ENCODE results near the gene LOXL1.
"Not testable (repeated sequence)": the region's sequence is repeated elsewhere in the genome, so short reads cannot be mapped to it uniquely, and the experiment has no call there.

LOXL1 gene

GRCh38 chr15:73959012-73959581 lies 32.8 kb downstream of the LOXL1 start:
- Mint-ChIP-seq H3K9me3 (no peaks in the 10 kb centered on the region), H3K4me1 (peaks cover 17% of the 10 kb centered on the region), H3K36me3 (ENCODE audit: insufficient read depth) (no peaks in the 10 kb centered on the region), H3K27ac (ENCODE audit: low read depth) (peak overlapping the region; percentile 19), H3K27me3 (no peaks in the 10 kb centered on the region), H3K4me3 (peak overlapping the region; percentile 60)
- ATAC-seq (replicated peaks; ENCODE audit: extremely low read depth, poor library complexity, severe bottlenecking) = peak; percentile 99
- no peak for DNase-seq (ENCODE audit: low spot score in 2 of 2)

- ATAC-seq (replicated peaks; ENCODE audit: extremely low read depth, poor library complexity, severe bottlenecking) (no peak), DNase-seq (ENCODE audit: low spot score in 2 of 2) (no peak)
- H3K9me3 Mint-ChIP-seq = no peaks in the 10 kb centered on the region
- no peaks in the 10 kb centered on the region for H3K27me3 Mint-ChIP-seq
- H3K27ac Mint-ChIP-seq (ENCODE audit: low read depth) = peak overlapping the region; percentile 19
- peaks cover 21% of the 10 kb centered on the region for H3K4me1 Mint-ChIP-seq
- H3K4me3 Mint-ChIP-seq = peak overlapping the region; percentile 60
- H3K36me3 Mint-ChIP-seq (ENCODE audit: insufficient read depth) = no peaks in the 10 kb centered on the region
These were observed 33.5 kb downstream of the LOXL1 start for GRCh38 chr15:73959801-73960200.

DNA sequence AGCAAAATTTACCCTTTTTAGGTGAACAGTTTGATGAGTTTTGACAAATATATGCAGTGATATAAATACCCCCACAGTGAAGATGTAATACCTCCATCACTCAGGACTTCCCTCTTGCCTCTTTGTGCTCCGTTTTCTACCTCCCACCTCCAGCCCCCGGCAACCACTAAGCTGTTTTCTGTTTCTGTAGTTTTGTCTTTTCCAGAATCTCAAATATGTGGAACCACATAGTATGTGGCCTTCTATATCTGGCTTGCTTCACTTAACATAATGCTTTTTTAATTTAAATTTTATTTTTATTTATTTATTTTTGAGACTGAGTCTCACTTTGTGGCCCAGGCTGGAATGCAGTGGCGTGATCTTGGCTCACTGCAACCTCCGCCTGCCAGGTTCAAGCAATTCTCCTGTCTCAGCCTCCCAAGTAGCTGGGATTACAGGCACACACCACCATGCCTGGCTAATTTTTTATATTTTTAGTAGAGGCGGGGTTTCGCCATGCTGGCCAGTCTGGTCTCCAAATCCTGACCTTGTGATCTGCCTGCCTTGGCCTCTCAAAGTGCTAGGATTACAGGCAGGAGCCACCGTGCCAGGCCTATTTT lies 34.3 kb downstream of the LOXL1 start:
- not testable (repeated sequence) for H3K27me3 Mint-ChIP-seq; DNase-seq (ENCODE audit: low spot score in 2 of 2); H3K27ac Mint-ChIP-seq (ENCODE audit: low read depth); H3K36me3 Mint-ChIP-seq (ENCODE audit: insufficient read depth); ATAC-seq (replicated peaks; ENCODE audit: extremely low read depth, poor library complexity, severe bottlenecking); H3K9me3 Mint-ChIP-seq; H3K4me3 Mint-ChIP-seq
- H3K4me1 Mint-ChIP-seq = peaks cover 28% of the 10 kb centered on the region

DNA sequence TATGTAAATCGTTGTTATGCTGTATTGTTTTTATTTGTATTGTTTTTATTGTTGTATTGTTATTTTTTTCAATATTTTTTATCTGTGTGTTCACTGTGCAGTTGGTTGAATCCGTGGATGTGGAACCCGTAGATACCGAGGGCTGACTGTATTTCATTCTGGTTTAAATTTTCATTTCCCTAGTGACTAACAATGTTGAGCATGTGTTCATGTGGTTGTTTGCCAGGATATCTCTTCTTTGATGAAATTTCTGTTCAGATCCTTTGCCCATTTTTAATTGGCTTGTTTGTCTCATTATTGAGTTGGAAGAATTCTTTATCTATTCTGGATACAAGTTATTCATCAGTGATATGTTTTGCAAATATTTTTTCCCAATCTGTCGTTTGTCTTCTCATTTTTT lies 36.2 kb downstream of the LOXL1 start:
- H3K27ac Mint-ChIP-seq (ENCODE audit: low read depth) = no peak overlapping the region
- DNase-seq (ENCODE audit: low spot score in 2 of 2) (no peak), ATAC-seq (replicated peaks; ENCODE audit: extremely low read depth, poor library complexity, severe bottlenecking) (no peak)
- no peaks in the 10 kb centered on the region for H3K27me3 Mint-ChIP-seq
- no peaks in the 10 kb centered on the region for H3K9me3 Mint-ChIP-seq
- H3K4me1 Mint-ChIP-seq = peaks cover 41% of the 10 kb centered on the region
- H3K4me3 Mint-ChIP-seq = no peak overlapping the region
- H3K36me3 Mint-ChIP-seq (ENCODE audit: insufficient read depth) = no peaks in the 10 kb centered on the region

- H3K36me3 Mint-ChIP-seq (ENCODE audit: insufficient read depth) = no peaks in the 10 kb centered on the region
- H3K4me1 Mint-ChIP-seq = peaks cover 25% of the 10 kb centered on the region
- peak overlapping the region; percentile 55 for H3K4me3 Mint-ChIP-seq
- DNase-seq (ENCODE audit: low spot score in 2 of 2) = peak; percentile 77 to 87
- H3K27ac Mint-ChIP-seq (ENCODE audit: low read depth) = no peak overlapping the region
- no peaks in the 10 kb centered on the region for H3K27me3 Mint-ChIP-seq
- no peaks in the 10 kb centered on the region for H3K9me3 Mint-ChIP-seq
- peak; percentile 88 for ATAC-seq (replicated peaks; ENCODE audit: extremely low read depth, poor library complexity, severe bottlenecking)
These were observed 38.5 kb downstream of the LOXL1 start for GRCh38 chr15:73964736-73965093.

- H3K4me1 Mint-ChIP-seq = peaks cover 24% of the 10 kb centered on the region
- H3K4me3 Mint-ChIP-seq = peak overlapping the region; percentile 55
- ATAC-seq (replicated peaks; ENCODE audit: extremely low read depth, poor library complexity, severe bottlenecking) (peak; percentile 34), DNase-seq (ENCODE audit: low spot score in 2 of 2) (no peak)
- H3K27ac Mint-ChIP-seq (ENCODE audit: low read depth) = no peak overlapping the region
- no peaks in the 10 kb centered on the region for H3K36me3 Mint-ChIP-seq (ENCODE audit: insufficient read depth)
- no peaks in the 10 kb centered on the region for H3K27me3 Mint-ChIP-seq
- no peaks in the 10 kb centered on the region for H3K9me3 Mint-ChIP-seq
These were observed 39.0 kb downstream of the LOXL1 start for GRCh38 chr15:73965094-73965757.

- DNase-seq (ENCODE audit: low spot score in 2 of 2) (no peak), ATAC-seq (replicated peaks; ENCODE audit: extremely low read depth, poor library complexity, severe bottlenecking) (peak; percentile 49)
- Mint-ChIP-seq H3K36me3 (ENCODE audit: insufficient read depth) (no peaks in the 10 kb centered on the region), H3K27me3 (no peaks in the 10 kb centered on the region), H3K27ac (ENCODE audit: low read depth) (no peak overlapping the region), H3K4me1 (peaks cover 24% of the 10 kb centered on the region), H3K9me3 (no peaks in the 10 kb centered on the region), H3K4me3 (peak overlapping the region; percentile 55)
These were observed 39.5 kb downstream of the LOXL1 start for GRCh38 chr15:73965758-73966113.

- ATAC-seq (replicated peaks; ENCODE audit: extremely low read depth, poor library complexity, severe bottlenecking) = no peak
- Mint-ChIP-seq H3K9me3 (no peaks in the 10 kb centered on the region), H3K4me1 (peaks cover 33% of the 10 kb centered on the region), H3K4me3 (no peak overlapping the region), H3K36me3 (ENCODE audit: insufficient read depth) (no peaks in the 10 kb centered on the region), H3K27me3 (no peaks in the 10 kb centered on the region), H3K27ac (ENCODE audit: low read depth) (no peak overlapping the region)
- DNase-seq (ENCODE audit: low spot score in 2 of 2) = no peak
These were observed 42.2 kb downstream of the LOXL1 start for GRCh38 chr15:73968461-73968860.

GRCh38 chr15:73969151-73969759 lies 43.0 kb downstream of the LOXL1 start:
- Mint-ChIP-seq H3K27me3 (peaks cover 1% of the 10 kb centered on the region), H3K9me3 (no peaks in the 10 kb centered on the region), H3K36me3 (ENCODE audit: insufficient read depth) (no peaks in the 10 kb centered on the region), H3K27ac (ENCODE audit: low read depth) (no peak overlapping the region), H3K4me1 (peaks cover 33% of the 10 kb centered on the region), H3K4me3 (no peak overlapping the region)
- DNase-seq (ENCODE audit: low spot score in 2 of 2) = no peak
- ATAC-seq (replicated peaks; ENCODE audit: extremely low read depth, poor library complexity, severe bottlenecking) = no peak

- H3K4me3 Mint-ChIP-seq = no peak overlapping the region
- H3K9me3 Mint-ChIP-seq = no peaks in the 10 kb centered on the region
- peaks cover 36% of the 10 kb centered on the region for H3K27me3 Mint-ChIP-seq
- DNase-seq (ENCODE audit: low spot score in 2 of 2) (peak; percentile 60 to 61), ATAC-seq (replicated peaks; ENCODE audit: extremely low read depth, poor library complexity, severe bottlenecking) (peak; percentile 70)
- peaks cover 10% of the 10 kb centered on the region for H3K4me1 Mint-ChIP-seq
- no peaks in the 10 kb centered on the region for H3K36me3 Mint-ChIP-seq (ENCODE audit: insufficient read depth)
- H3K27ac Mint-ChIP-seq (ENCODE audit: low read depth) = no peak overlapping the region
These were observed 46.9 kb downstream of the LOXL1 start for GRCh38 chr15:73972984-73973682.

GRCh38 chr15:73973683-73974200 lies 47.5 kb downstream of the LOXL1 start:
- H3K27me3 Mint-ChIP-seq = peaks cover 42% of the 10 kb centered on the region
- not testable (repeated sequence) for ATAC-seq (replicated peaks; ENCODE audit: extremely low read depth, poor library complexity, severe bottlenecking); H3K36me3 Mint-ChIP-seq (ENCODE audit: insufficient read depth); H3K27ac Mint-ChIP-seq (ENCODE audit: low read depth); H3K9me3 Mint-ChIP-seq; H3K4me1 Mint-ChIP-seq; DNase-seq (ENCODE audit: low spot score in 2 of 2); H3K4me3 Mint-ChIP-seq

GRCh38 chr15:73975440-73976125 lies 49.3 kb downstream of the LOXL1 start:
- DNase-seq (ENCODE audit: low spot score in 2 of 2); H3K36me3 Mint-ChIP-seq (ENCODE audit: insufficient read depth); H3K4me3 Mint-ChIP-seq; H3K9me3 Mint-ChIP-seq; H3K27ac Mint-ChIP-seq (ENCODE audit: low read depth); ATAC-seq (replicated peaks; ENCODE audit: extremely low read depth, poor library complexity, severe bottlenecking); H3K4me1 Mint-ChIP-seq: not testable (repeated sequence)
- peaks cover 45% of the 10 kb centered on the region for H3K27me3 Mint-ChIP-seq

All from central memory CD8-positive, alpha-beta T cell (primary cell).